ENCODE results near the gene DRC1.

DRC1 gene

GRCh38 chr2:26455670-26456439 is 54.1 kb downstream of the DRC1 start:
- Histone ChIP-seq H3K4me3 (ENCODE audit: low read depth, low read length) (no peak overlapping the region), H3K36me3 (replicated peaks) (no peaks in the 10 kb centered on the region), H3K27ac (no peak overlapping the region), H3K27me3 (replicated peaks) (no peaks in the 10 kb centered on the region)
- DNase-seq: no peak
- no peak for TF ChIP-seq CTCF (IDR thresholded peaks at IDR 0.05; ENCODE audit: low read depth, low read length, missing control alignments)
- in situ Hi-C loops (cut with HindIII; ENCODE audit: low pct_ligation_motif_present, low sequenced_read_pairs): no loop called here

- DNase-seq: no peak
- in situ Hi-C loops (cut with HindIII; ENCODE audit: low pct_ligation_motif_present, low sequenced_read_pairs): no loop called here
- TF ChIP-seq CTCF (IDR thresholded peaks at IDR 0.05; ENCODE audit: low read depth, low read length, missing control alignments): no peak
- Histone ChIP-seq H3K4me3 (ENCODE audit: low read depth, low read length) (no peak overlapping the region), H3K27me3 (replicated peaks) (no peaks in the 10 kb centered on the region), H3K27ac (no peak overlapping the region), H3K36me3 (replicated peaks) (no peaks in the 10 kb centered on the region)
Measured at GRCh38 chr2:26456440-26457250, 54.9 kb downstream of the DRC1 start.

GRCh38 chr2:26457251-26457666 is 55.5 kb downstream of the DRC1 start:
- no peaks in the 10 kb centered on the region for H3K27me3 ChIP-seq (replicated peaks)
- no peaks in the 10 kb centered on the region for H3K36me3 ChIP-seq (replicated peaks)
- no peak for TF ChIP-seq CTCF (IDR thresholded peaks at IDR 0.05; ENCODE audit: low read depth, low read length, missing control alignments)
- DNase-seq: no peak
- in situ Hi-C loops (cut with HindIII; ENCODE audit: low pct_ligation_motif_present, low sequenced_read_pairs): no loop called here
- no peak overlapping the region for H3K27ac ChIP-seq
- H3K4me3 ChIP-seq (ENCODE audit: low read depth, low read length): no peak overlapping the region

GRCh38 chr2:26457695-26458364 is 56.1 kb downstream of the DRC1 start:
- in situ Hi-C loops (cut with HindIII; ENCODE audit: low pct_ligation_motif_present, low sequenced_read_pairs): no loop called here
- no peak overlapping the region for H3K4me3 ChIP-seq (ENCODE audit: low read depth, low read length)
- no peak for TF ChIP-seq CTCF (IDR thresholded peaks at IDR 0.05; ENCODE audit: low read depth, low read length, missing control alignments)
- H3K27me3 ChIP-seq (replicated peaks): no peaks in the 10 kb centered on the region
- DNase-seq: no peak
- no peaks in the 10 kb centered on the region for H3K36me3 ChIP-seq (replicated peaks)
- no peak overlapping the region for H3K27ac ChIP-seq

- DNase-seq: no peak
- no peak for TF ChIP-seq CTCF (IDR thresholded peaks at IDR 0.05; ENCODE audit: low read depth, low read length, missing control alignments)
- Histone ChIP-seq H3K27ac (no peak overlapping the region), H3K4me3 (ENCODE audit: low read depth, low read length) (no peak overlapping the region), H3K27me3 (replicated peaks) (no peaks in the 10 kb centered on the region), H3K36me3 (replicated peaks) (no peaks in the 10 kb centered on the region)
- in situ Hi-C loops (cut with HindIII; ENCODE audit: low pct_ligation_motif_present, low sequenced_read_pairs): no loop called here
Measured at GRCh38 chr2:26458365-26459042, 56.8 kb downstream of the DRC1 start.
